ENCODE measurements around the gene PLA2G5.

PLA2G5 gene

GRCh38 chr1:20061866-20062265 lies 8.1 kb upstream of the PLA2G5 start:
- no peak overlapping the region for H4K91ac ChIP-seq (ENCODE audit: low read depth, low read length)
- H3K14ac ChIP-seq (ENCODE audit: low read length) = no peak overlapping the region
- H2AK5ac ChIP-seq (ENCODE audit: low read length) = no peak overlapping the region
- H2AFZ ChIP-seq (ENCODE audit: insufficient read depth, low read length, poor library complexity) = no peak overlapping the region
- H4K12ac ChIP-seq (ENCODE audit: low read depth, low read length) = no peak overlapping the region
- DNase-seq = no peak
- no peak overlapping the region for H2BK120ac ChIP-seq (ENCODE audit: insufficient read depth, low read length, poor library complexity)
- no peaks in the 10 kb centered on the region for H3K4me1 ChIP-seq (ENCODE audit: control insufficient read depth in 1 of 2, insufficient read depth in 2 of 2, low read length in 2 of 2)
- no peak overlapping the region for H3K9ac ChIP-seq (ENCODE audit: low read length)
- H3K27me3 ChIP-seq (ENCODE audit: insufficient read depth, low read length) = no peaks in the 10 kb centered on the region
- H2BK5ac ChIP-seq (ENCODE audit: low read depth, low read length, poor library complexity) = no peak overlapping the region
- H3K36me3 ChIP-seq (ENCODE audit: control insufficient read depth in 1 of 2, insufficient read depth in 2 of 2, low read length in 2 of 2) = no peaks in the 10 kb centered on the region
- no peak overlapping the region for H3K4ac ChIP-seq (ENCODE audit: low read depth, low read length)
- no peak overlapping the region for H2BK12ac ChIP-seq (ENCODE audit: low read length)
- H3K9me3 ChIP-seq (ENCODE audit: insufficient read depth, low read depth, low read length) = no peaks in the 10 kb centered on the region
- no peaks in the 10 kb centered on the region for H3K79me2 ChIP-seq (ENCODE audit: control insufficient read depth, insufficient read depth, low read length, poor library complexity)
- no peak overlapping the region for H3K27ac ChIP-seq (ENCODE audit: low read depth, low read length)
- no peak overlapping the region for H3K4me2 ChIP-seq (ENCODE audit: low read length)
- WGBS (ENCODE audit: extremely low coverage, insufficient coverage, insufficient read length) = no CpG with 5 or more reads among the region's 4 CpGs
- no peaks in the 10 kb centered on the region for H3K79me1 ChIP-seq (ENCODE audit: low read length)
- H3K4me3 ChIP-seq (ENCODE audit: low read depth, low read length) = no peak overlapping the region
- no peak overlapping the region for H3K23ac ChIP-seq (ENCODE audit: low read length)
- no peak overlapping the region for H3K18ac ChIP-seq (ENCODE audit: low read length)
- H4K8ac ChIP-seq (ENCODE audit: low read depth, low read length) = no peak overlapping the region

- no peak overlapping the region for H2AFZ ChIP-seq (ENCODE audit: insufficient read depth, low read length, poor library complexity)
Measured at GRCh38 chr1:20063861-20064292, 6.1 kb upstream of the PLA2G5 start.

GRCh38 chr1:20068722-20069121 lies 1.3 kb upstream of the PLA2G5 start:
- H2BK5ac ChIP-seq (ENCODE audit: low read depth, low read length, poor library complexity) = no peak overlapping the region
- no peaks in the 10 kb centered on the region for H3K27me3 ChIP-seq (ENCODE audit: insufficient read depth, low read length)
- no peaks in the 10 kb centered on the region for H3K79me2 ChIP-seq (ENCODE audit: control insufficient read depth, insufficient read depth, low read length, poor library complexity)
- H3K9me3 ChIP-seq (ENCODE audit: insufficient read depth, low read depth, low read length) = no peaks in the 10 kb centered on the region
- H3K79me1 ChIP-seq (ENCODE audit: low read length) = no peaks in the 10 kb centered on the region
- WGBS (ENCODE audit: extremely low coverage, insufficient coverage, insufficient read length) = no CpG with 5 or more reads among the region's 7 CpGs
- no peak overlapping the region for H3K4me2 ChIP-seq (ENCODE audit: low read length)
- no peak overlapping the region for H4K8ac ChIP-seq (ENCODE audit: low read depth, low read length)
- no peak overlapping the region for H4K12ac ChIP-seq (ENCODE audit: low read depth, low read length)
- DNase-seq = no peak
- no peak overlapping the region for H3K18ac ChIP-seq (ENCODE audit: low read length)
- H2BK12ac ChIP-seq (ENCODE audit: low read length) = no peak overlapping the region
- no peak overlapping the region for H3K4ac ChIP-seq (ENCODE audit: low read depth, low read length)
- H3K9ac ChIP-seq (ENCODE audit: low read length) = no peak overlapping the region
- H2BK120ac ChIP-seq (ENCODE audit: insufficient read depth, low read length, poor library complexity) = no peak overlapping the region
- no peak overlapping the region for H3K23ac ChIP-seq (ENCODE audit: low read length)
- H2AK5ac ChIP-seq (ENCODE audit: low read length) = no peak overlapping the region
- H3K36me3 ChIP-seq (ENCODE audit: control insufficient read depth in 1 of 2, insufficient read depth in 2 of 2, low read length in 2 of 2) = no peaks in the 10 kb centered on the region
- H2AFZ ChIP-seq (ENCODE audit: insufficient read depth, low read length, poor library complexity) = no peak overlapping the region
- H3K27ac ChIP-seq (ENCODE audit: low read depth, low read length) = no peak overlapping the region
- no peak overlapping the region for H3K14ac ChIP-seq (ENCODE audit: low read length)
- no peaks in the 10 kb centered on the region for H3K4me1 ChIP-seq (ENCODE audit: control insufficient read depth in 1 of 2, insufficient read depth in 2 of 2, low read length in 2 of 2)
- no peak overlapping the region for H3K4me3 ChIP-seq (ENCODE audit: low read depth, low read length)
- H4K91ac ChIP-seq (ENCODE audit: low read depth, low read length) = no peak overlapping the region

More at GRCh38 chr1:20063861-20064292, 6.1 kb upstream of the PLA2G5 start:
- Histone ChIP-seq H2BK5ac (ENCODE audit: low read depth, low read length, poor library complexity) (no peak overlapping the region), H3K4ac (ENCODE audit: low read depth, low read length) (no peak overlapping the region), H3K23ac (ENCODE audit: low read length) (no peak overlapping the region), H3K27me3 (ENCODE audit: insufficient read depth, low read length) (no peaks in the 10 kb centered on the region), H3K4me1 (ENCODE audit: control insufficient read depth in 1 of 2, insufficient read depth in 2 of 2, low read length in 2 of 2) (no peaks in the 10 kb centered on the region), H3K9me3 (ENCODE audit: insufficient read depth, low read depth, low read length) (no peaks in the 10 kb centered on the region), H3K9ac (ENCODE audit: low read length) (no peak overlapping the region), H3K14ac (ENCODE audit: low read length) (no peak overlapping the region), H2BK12ac (ENCODE audit: low read length) (no peak overlapping the region), H3K27ac (ENCODE audit: low read depth, low read length) (no peak overlapping the region), H3K18ac (ENCODE audit: low read length) (no peak overlapping the region), H3K4me3 (ENCODE audit: low read depth, low read length) (no peak overlapping the region), H3K4me2 (ENCODE audit: low read length) (no peak overlapping the region), H3K36me3 (ENCODE audit: control insufficient read depth in 1 of 2, insufficient read depth in 2 of 2, low read length in 2 of 2) (no peaks in the 10 kb centered on the region), H2AK5ac (ENCODE audit: low read length) (no peak overlapping the region), H3K79me1 (ENCODE audit: low read length) (no peaks in the 10 kb centered on the region), H4K12ac (ENCODE audit: low read depth, low read length) (no peak overlapping the region), H4K8ac (ENCODE audit: low read depth, low read length) (no peak overlapping the region), H3K79me2 (ENCODE audit: control insufficient read depth, insufficient read depth, low read length, poor library complexity) (no peaks in the 10 kb centered on the region), H4K91ac (ENCODE audit: low read depth, low read length) (no peak overlapping the region), H2BK120ac (ENCODE audit: insufficient read depth, low read length, poor library complexity) (no peak overlapping the region)
- no CpG with 5 or more reads among the region's 2 CpGs for WGBS (ENCODE audit: extremely low coverage, insufficient coverage, insufficient read length)
- DNase-seq = no peak

GRCh38 chr1:20070357-20070756 lies 363 bp downstream of the PLA2G5 start:
- Histone ChIP-seq H3K36me3 (ENCODE audit: control insufficient read depth in 1 of 2, insufficient read depth in 2 of 2, low read length in 2 of 2) (no peaks in the 10 kb centered on the region), H2BK12ac (ENCODE audit: low read length) (no peak overlapping the region), H4K8ac (ENCODE audit: low read depth, low read length) (no peak overlapping the region), H2BK120ac (ENCODE audit: insufficient read depth, low read length, poor library complexity) (no peak overlapping the region), H2BK5ac (ENCODE audit: low read depth, low read length, poor library complexity) (no peak overlapping the region), H3K23ac (ENCODE audit: low read length) (no peak overlapping the region), H3K4me2 (ENCODE audit: low read length) (no peak overlapping the region), H4K12ac (ENCODE audit: low read depth, low read length) (no peak overlapping the region), H3K27me3 (ENCODE audit: insufficient read depth, low read length) (no peaks in the 10 kb centered on the region), H2AK5ac (ENCODE audit: low read length) (no peak overlapping the region), H3K9me3 (ENCODE audit: insufficient read depth, low read depth, low read length) (no peaks in the 10 kb centered on the region), H3K79me1 (ENCODE audit: low read length) (no peaks in the 10 kb centered on the region), H2AFZ (ENCODE audit: insufficient read depth, low read length, poor library complexity) (no peak overlapping the region), H3K27ac (ENCODE audit: low read depth, low read length) (no peak overlapping the region), H3K14ac (ENCODE audit: low read length) (no peak overlapping the region), H3K18ac (ENCODE audit: low read length) (no peak overlapping the region), H4K91ac (ENCODE audit: low read depth, low read length) (no peak overlapping the region), H3K9ac (ENCODE audit: low read length) (no peak overlapping the region), H3K4me1 (ENCODE audit: control insufficient read depth in 1 of 2, insufficient read depth in 2 of 2, low read length in 2 of 2) (no peaks in the 10 kb centered on the region), H3K4me3 (ENCODE audit: low read depth, low read length) (no peak overlapping the region), H3K79me2 (ENCODE audit: control insufficient read depth, insufficient read depth, low read length, poor library complexity) (no peaks in the 10 kb centered on the region), H3K4ac (ENCODE audit: low read depth, low read length) (no peak overlapping the region)
- no peak for DNase-seq
- no CpG with 5 or more reads among the region's 10 CpGs for WGBS (ENCODE audit: extremely low coverage, insufficient coverage, insufficient read length)

Measured in trophoblast cell (in vitro differentiated cells and primary cell).